GM12878 (cell line): ENCODE data around the gene PPFIBP1. TPM values are rescaled to one million over a fixed set of nuclear protein-coding genes. Genes with fewer than 3 reads are reported as not detected.

Source experiments
- ATAC-seq: fragments of 200-7000 bp; cut with Tn5 transposase; 3 replicates; pipeline ENCODE4 v1.9.1; 2020; ENCODE audit warnings: mild to moderate bottlenecking, moderate library complexity
- BruUV-seq: library from RNA; stranded (reverse); fragments of 400-500 nt; replicated peaks from 2 replicates; lab custom pipeline; 2021; lab: Mats Ljungman, UMichigan
- CTCF ChIA-PET: fragments of 300-600 bp; sonication (Branson Sonifier 250); formaldehyde crosslinking; extraction: SDS; loops from one replicate; lab custom pipeline; 2021; ENCODE audit warnings: inconsistent platforms; lab: Yijun Ruan, JAX
- POLR2A ChIA-PET: fragments of 350-600 bp; formaldehyde crosslinking; extraction: SDS; loops from one replicate; lab custom pipeline; 2021; ENCODE audit warnings: inconsistent platforms; lab: Charles Lee
- RAD21 ChIA-PET: fragments of 300-600 bp; sonication (Branson Sonifier 250); formaldehyde crosslinking; loops from one replicate; lab custom pipeline; 2023; ENCODE audit warnings: antibody characterized with exemption; ENCODE audit not compliant: unreplicated experiment; lab: Charles Lee
- SMC1A ChIA-PET: fragments of 300-600 bp; sonication (Branson Sonifier 250); formaldehyde crosslinking; loops from one replicate; lab custom pipeline; 2023; ENCODE audit not compliant: unreplicated experiment, uncharacterized antibody; lab: Charles Lee
- DNase-seq: peaks from one replicate; pipeline ENCODE4 v3.0.0-alpha.2; 2011; ENCODE audit warnings: low read depth, low spot score
- FAIRE-seq: peaks from 3 replicates; lab custom pipeline; 2011; peaks lifted over from hg19 to GRCh38; lab: Jason Lieb, UNC
- H2AFZ ChIP-seq: 2 replicates; pipeline ENCODE4 v1.6.0; 2011; ENCODE audit warnings: low read depth, low read length, control low read depth; ENCODE audit not compliant: control insufficient read depth
- H3K27ac ChIP-seq: 2 replicates; pipeline ENCODE4 v1.5.1; 2011; ENCODE audit warnings: control low read depth; ENCODE audit not compliant: control insufficient read depth, insufficient read depth
- H3K27me3 ChIP-seq, 2 experiments: replicated peaks in 1 of 2; 2 replicates each; pipeline versions ENCODE4 v1.6.0 to v1.6.1; 2011; ENCODE audit warnings: low read length in 1 of 2; ENCODE audit not compliant: control insufficient read depth in 2 of 2, insufficient read depth in 2 of 2
- H3K36me3 ChIP-seq, 2 experiments: 2 replicates each; pipeline ENCODE4 v1.5.1; 2011; ENCODE audit warnings: low read length in 1 of 2; ENCODE audit not compliant: control insufficient read depth in 2 of 2, insufficient read depth in 2 of 2
- H3K4me1 ChIP-seq: 2 replicates; pipeline ENCODE4 v1.6.1; 2011; ENCODE audit warnings: mild to moderate bottlenecking, low read length, moderate library complexity, mixed read lengths; ENCODE audit not compliant: control insufficient read depth, insufficient read depth
- H3K4me2 ChIP-seq: 2 replicates; pipeline ENCODE4 v1.6.0; 2011; ENCODE audit warnings: control low read depth; ENCODE audit not compliant: control insufficient read depth, insufficient read depth
- H3K4me3 ChIP-seq: fragments of 200-600 bp; sonication (generic); 2 replicates; pipeline ENCODE4 v1.5.1; 2016
- H3K79me2 ChIP-seq: 2 replicates; pipeline ENCODE4 v1.6.0; 2011; ENCODE audit warnings: low read length; ENCODE audit not compliant: control insufficient read depth, insufficient read depth
- H3K9ac ChIP-seq: 2 replicates; pipeline ENCODE4 v1.8.0; 2011; ENCODE audit warnings: low read length, control low read depth, mixed read lengths; ENCODE audit not compliant: control insufficient read depth, insufficient read depth
- H3K9me3 ChIP-seq: replicated peaks from 3 replicates; pipeline ENCODE4 v1.5.1; 2011; ENCODE audit warnings: mild to moderate bottlenecking, low read length; ENCODE audit not compliant: control insufficient read depth, insufficient read depth
- H4K20me1 ChIP-seq: 2 replicates; pipeline ENCODE4 v1.6.0; 2011; ENCODE audit not compliant: control insufficient read depth, insufficient read depth
- HCFC1 ChIP-seq: fragments of 150-350 bp; IDR thresholded peaks from 2 replicates; pipeline ENCODE4 v1.6.1; 2014; ENCODE audit warnings: low read length
- IRF3 ChIP-seq: fragments of 450-650 bp; IDR thresholded peaks from 2 replicates; pipeline ENCODE4 v1.6.1; 2014; ENCODE audit warnings: mild to moderate bottlenecking
- PBX3 ChIP-seq: IDR thresholded peaks from 2 replicates; pipeline ENCODE4 v1.6.1; 2011; ENCODE audit warnings: mild to moderate bottlenecking, low read depth, low read length, moderate library complexity; ENCODE audit not compliant: insufficient replicate concordance
- POLR2AphosphoS5 ChIP-seq: IDR thresholded peaks from 2 replicates; pipeline ENCODE4 v1.6.1; 2011; ENCODE audit warnings: mild to moderate bottlenecking, low read length, inconsistent platforms
- SKIL ChIP-seq: fragments of 450-650 bp; IDR thresholded peaks from 2 replicates; pipeline ENCODE4 v1.6.1; 2017; ENCODE audit warnings: mild to moderate bottlenecking, low read depth, inconsistent platforms; ENCODE audit not compliant: poor library complexity, severe bottlenecking
- SMAD5 ChIP-seq: IDR thresholded peaks from 2 replicates; pipeline ENCODE4 v1.6.1; 2016; ENCODE audit warnings: antibody characterized with exemption, low read depth
- TARDBP ChIP-seq: IDR thresholded peaks from 2 replicates; pipeline ENCODE4 v1.6.1; 2016; ENCODE audit warnings: borderline replicate concordance
- ZNF384 ChIP-seq: IDR thresholded peaks from 2 replicates; pipeline ENCODE4 v1.6.1; 2012; ENCODE audit warnings: low read depth, mild to moderate bottlenecking, low read length, improper control_type of control experiment, borderline replicate concordance
- in situ Hi-C: fragments of 300-500 bp; cut with MboI; formaldehyde crosslinking; loops from 9 replicates; pipeline ENCODE4 v1.14.3; 2018; ENCODE audit warnings: mixed read lengths
- intact Hi-C: fragments of 100-400 bp; cut with micrococcal nuclease; formaldehyde crosslinking; loops from one replicate; pipeline ENCODE4 v1.14.2; 2022; ENCODE audit not compliant: unreplicated experiment
- polyA plus RNA-seq, 11 experiments: library from polyadenylated mRNA; depleted of rRNA in 4 of 11; unstranded in 6 of 11; stranded (reverse) in 5 of 11; fragments of >200 nt; fragmentation: Nextera tagmentation in 4 of 11; fragmentation: Illumina TruSeq in 1 of 11; extraction: Ambion mirVana in 4 of 11; extraction: Trizol in 1 of 11; gene quantifications; 1 replicate in 1 of 11; 2 replicates in 10 of 11; pipeline versions ENCODE4 v1.2.1 to v1.2.3, GENCODE V29; 2011 to 2016; ENCODE audit warnings: inconsistent platforms in 2 of 11, missing spikeins in 2 of 11, low read depth in 1 of 11
- total RNA-seq, 4 experiments: library from RNA; depleted of rRNA in 3 of 4; stranded (reverse); fragments of >200 nt in 3 of 4; fragmentation: Illumina TruSeq in 1 of 4; extraction: Trizol in 1 of 4; gene quantifications; 2 replicates each; pipeline versions ENCODE4 v1.2.1 to v1.2.3, GENCODE V29; 2013 to 2021
- TF ChIP-seq, protein P1 (sequence below): fragments of 150-350 bp; IDR thresholded peaks from 2 replicates; pipeline ENCODE4 v1.6.1; 2016; ENCODE audit warnings: low read depth, low read length

Gene PPFIBP1
- total and polyA plus RNA-seq, 10 of the 15 experiments (the other 5 are each of a cell fraction or from before 2014, with no cell fraction given), result 0.47 to 7.8 (median 3.6) TPM

GRCh38 chr12:27618836-27619235 is 94.8 kb downstream of the PPFIBP1 start (continued):
- TF ChIP-seq, protein P1, sequence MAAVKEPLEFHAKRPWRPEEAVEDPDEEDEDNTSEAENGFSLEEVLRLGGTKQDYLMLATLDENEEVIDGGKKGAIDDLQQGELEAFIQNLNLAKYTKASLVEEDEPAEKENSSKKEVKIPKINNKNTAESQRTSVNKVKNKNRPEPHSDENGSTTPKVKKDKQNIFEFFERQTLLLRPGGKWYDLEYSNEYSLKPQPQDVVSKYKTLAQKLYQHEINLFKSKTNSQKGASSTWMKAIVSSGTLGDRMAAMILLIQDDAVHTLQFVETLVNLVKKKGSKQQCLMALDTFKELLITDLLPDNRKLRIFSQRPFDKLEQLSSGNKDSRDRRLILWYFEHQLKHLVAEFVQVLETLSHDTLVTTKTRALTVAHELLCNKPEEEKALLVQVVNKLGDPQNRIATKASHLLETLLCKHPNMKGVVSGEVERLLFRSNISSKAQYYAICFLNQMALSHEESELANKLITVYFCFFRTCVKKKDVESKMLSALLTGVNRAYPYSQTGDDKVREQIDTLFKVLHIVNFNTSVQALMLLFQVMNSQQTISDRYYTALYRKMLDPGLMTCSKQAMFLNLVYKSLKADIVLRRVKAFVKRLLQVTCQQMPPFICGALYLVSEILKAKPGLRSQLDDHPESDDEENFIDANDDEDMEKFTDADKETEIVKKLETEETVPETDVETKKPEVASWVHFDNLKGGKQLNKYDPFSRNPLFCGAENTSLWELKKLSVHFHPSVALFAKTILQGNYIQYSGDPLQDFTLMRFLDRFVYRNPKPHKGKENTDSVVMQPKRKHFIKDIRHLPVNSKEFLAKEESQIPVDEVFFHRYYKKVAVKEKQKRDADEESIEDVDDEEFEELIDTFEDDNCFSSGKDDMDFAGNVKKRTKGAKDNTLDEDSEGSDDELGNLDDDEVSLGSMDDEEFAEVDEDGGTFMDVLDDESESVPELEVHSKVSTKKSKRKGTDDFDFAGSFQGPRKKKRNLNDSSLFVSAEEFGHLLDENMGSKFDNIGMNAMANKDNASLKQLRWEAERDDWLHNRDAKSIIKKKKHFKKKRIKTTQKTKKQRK, result no peak

- Histone ChIP-seq H3K9ac (no peak overlapping the region), H3K79me2 (no peaks in the 10 kb centered on the region), H3K4me1 (no peaks in the 10 kb centered on the region), H3K4me3 (no peak overlapping the region), H3K36me3 (no peaks in the 10 kb centered on the region), H3K27ac (no peak overlapping the region), H4K20me1 (no peaks in the 10 kb centered on the region), H3K27me3 (no peaks in the 10 kb centered on the region), H3K9me3 (no peaks in the 10 kb centered on the region), H2AFZ (no peak overlapping the region), H3K4me2 (no peak overlapping the region)
- RAD21 ChIA-PET, result no interaction called here
- CTCF ChIA-PET, result no interaction called here
- POLR2A ChIA-PET, result no interaction called here
- ATAC-seq (no peak), DNase-seq (no peak), FAIRE-seq (no peak)
- BruUV-seq, result no TSS peak
- intact Hi-C loops (no loop called here), in situ Hi-C loops (no loop called here)
- no peak for TF ChIP-seq PBX3
- no peak for TF ChIP-seq TARDBP
- no peak for TF ChIP-seq ZNF384
- no peak for TF ChIP-seq SMAD5
- TF ChIP-seq SKIL, result no peak
- TF ChIP-seq POLR2AphosphoS5, result no peak
- TF ChIP-seq IRF3, result no peak
- TF ChIP-seq HCFC1, result no peak
- SMC1A ChIA-PET, result no interaction called here
Measured at GRCh38 chr12:27619308-27619707, 95.3 kb downstream of the PPFIBP1 start.
